ENCODE measurements around the gene PPP1R3E.
"Not testable (repeated sequence)": the region's sequence is repeated elsewhere in the genome, so short reads cannot be mapped to it uniquely, and the experiment has no call there.

Gene PPP1R3E

DNA sequence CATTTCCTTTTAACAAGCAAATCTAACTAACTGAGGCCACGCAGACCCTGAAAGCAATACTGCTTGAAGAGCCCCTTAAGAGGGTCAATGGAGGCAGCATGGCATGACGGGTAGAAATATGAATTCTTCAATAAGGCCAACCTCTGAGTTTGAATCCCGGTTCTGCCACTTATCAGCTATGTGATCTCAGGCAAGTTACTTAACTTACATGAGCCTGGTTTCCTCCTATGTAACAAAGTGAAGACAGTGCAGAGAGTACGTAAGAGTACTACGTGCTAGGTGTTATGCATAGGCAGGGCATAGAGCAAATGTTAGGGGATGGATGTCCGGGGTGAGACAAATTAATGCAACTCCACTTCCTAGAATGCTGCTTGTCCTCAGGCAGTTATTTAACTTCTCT is 21.4 kb downstream of the PPP1R3E start:
- H3K4me3 ChIP-seq (ENCODE audit: low read depth, low read length), result no peak overlapping the region
- DNase-seq (ENCODE audit: low read depth), result no peak
- TF ChIP-seq, protein P1, sequence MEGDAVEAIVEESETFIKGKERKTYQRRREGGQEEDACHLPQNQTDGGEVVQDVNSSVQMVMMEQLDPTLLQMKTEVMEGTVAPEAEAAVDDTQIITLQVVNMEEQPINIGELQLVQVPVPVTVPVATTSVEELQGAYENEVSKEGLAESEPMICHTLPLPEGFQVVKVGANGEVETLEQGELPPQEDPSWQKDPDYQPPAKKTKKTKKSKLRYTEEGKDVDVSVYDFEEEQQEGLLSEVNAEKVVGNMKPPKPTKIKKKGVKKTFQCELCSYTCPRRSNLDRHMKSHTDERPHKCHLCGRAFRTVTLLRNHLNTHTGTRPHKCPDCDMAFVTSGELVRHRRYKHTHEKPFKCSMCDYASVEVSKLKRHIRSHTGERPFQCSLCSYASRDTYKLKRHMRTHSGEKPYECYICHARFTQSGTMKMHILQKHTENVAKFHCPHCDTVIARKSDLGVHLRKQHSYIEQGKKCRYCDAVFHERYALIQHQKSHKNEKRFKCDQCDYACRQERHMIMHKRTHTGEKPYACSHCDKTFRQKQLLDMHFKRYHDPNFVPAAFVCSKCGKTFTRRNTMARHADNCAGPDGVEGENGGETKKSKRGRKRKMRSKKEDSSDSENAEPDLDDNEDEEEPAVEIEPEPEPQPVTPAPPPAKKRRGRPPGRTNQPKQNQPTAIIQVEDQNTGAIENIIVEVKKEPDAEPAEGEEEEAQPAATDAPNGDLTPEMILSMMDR (IDR thresholded peaks at IDR 0.05; ENCODE audit: insufficient read depth, low read depth, low read length, missing control alignments), result no peak

DNA sequence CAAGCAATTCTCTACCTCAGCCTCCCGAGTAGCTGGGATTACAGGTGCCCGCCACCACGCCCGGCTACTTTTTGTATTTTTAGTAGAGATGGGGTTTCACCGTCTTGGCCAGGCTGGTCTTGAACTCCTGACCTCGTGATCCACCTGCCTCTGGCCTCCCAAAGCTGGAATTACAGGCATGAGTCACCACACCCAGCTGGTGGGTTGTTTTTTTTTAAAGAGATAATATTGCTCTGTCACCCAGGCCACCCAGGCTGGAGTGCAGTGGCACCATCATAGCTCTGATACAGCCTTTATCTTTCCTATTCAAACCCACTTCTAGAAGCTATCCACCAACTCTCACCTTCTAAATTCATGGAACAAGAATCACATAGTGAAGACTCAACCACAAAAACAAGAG is 24.7 kb downstream of the PPP1R3E start:
- not testable (repeated sequence) for DNase-seq (ENCODE audit: low read depth); H3K4me3 ChIP-seq (ENCODE audit: low read depth, low read length)

DNA sequence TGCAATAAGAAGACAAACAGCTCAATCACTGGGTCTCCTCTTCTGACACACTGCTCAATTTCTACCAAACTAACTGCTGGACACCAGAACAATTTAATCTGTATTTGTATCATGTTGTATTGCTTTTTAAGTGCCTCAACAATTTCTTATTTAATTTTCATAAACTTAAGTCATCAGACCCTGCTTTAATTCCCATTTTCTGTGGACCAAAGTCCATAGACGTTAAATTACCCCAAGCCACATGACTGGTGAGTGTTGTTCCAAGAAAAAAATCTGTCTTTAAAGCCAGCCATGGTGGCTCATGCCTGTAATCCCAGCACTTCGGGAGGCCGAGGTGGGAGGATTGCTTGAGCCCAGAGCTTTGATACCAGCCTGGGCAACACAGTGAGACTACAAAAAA is 25.5 kb downstream of the PPP1R3E start:
- TF ChIP-seq, protein P1 (IDR thresholded peaks at IDR 0.05; ENCODE audit: insufficient read depth, low read depth, low read length, missing control alignments), result no peak
- no peak overlapping the region for H3K4me3 ChIP-seq (ENCODE audit: low read depth, low read length)
- no peak for DNase-seq (ENCODE audit: low read depth)

DNA sequence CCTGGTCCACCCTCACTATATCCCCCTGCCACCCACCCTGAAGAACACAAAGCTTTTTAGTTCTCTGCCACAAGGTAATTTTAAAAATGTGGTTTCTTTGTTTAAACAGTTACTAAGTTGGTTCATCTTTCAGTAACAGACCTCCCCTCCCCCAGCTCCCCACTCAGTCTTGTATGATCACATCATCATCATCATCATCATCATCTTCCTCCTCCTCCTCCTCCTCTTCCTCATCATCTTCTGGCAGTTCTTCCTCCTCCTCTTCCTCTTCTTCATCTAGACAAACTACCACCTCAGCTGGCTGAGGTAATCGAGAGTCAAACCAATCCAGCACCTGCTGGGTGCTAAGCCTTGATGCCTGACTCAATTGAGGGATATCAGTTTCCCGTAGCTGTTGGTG is 27.2 kb downstream of the PPP1R3E start:
- DNase-seq (ENCODE audit: low read depth), result no peak

DNA sequence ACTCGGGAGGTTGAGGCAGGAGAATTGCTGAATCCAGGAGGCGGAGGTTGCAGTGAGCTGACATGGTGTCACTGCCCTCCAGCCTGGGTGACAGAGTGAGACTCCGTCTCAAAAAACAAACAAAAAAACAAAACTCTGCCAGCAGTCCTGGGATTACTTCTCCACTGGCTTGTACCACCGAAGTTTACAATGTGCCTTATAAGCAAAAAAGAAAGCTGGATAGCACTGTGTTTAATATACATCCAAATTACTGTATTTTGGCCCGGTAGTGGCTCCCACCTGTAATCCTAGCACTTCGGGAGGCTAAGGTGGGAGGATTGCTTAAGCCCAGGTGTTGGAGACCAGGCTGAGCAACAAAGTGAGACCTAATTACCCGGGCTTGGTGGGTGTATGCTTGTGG is 33.5 kb downstream of the PPP1R3E start:
- TF ChIP-seq, protein P1 (IDR thresholded peaks at IDR 0.05; ENCODE audit: insufficient read depth, low read depth, low read length, missing control alignments), result no peak
- no peak for DNase-seq (ENCODE audit: low read depth)
- no peak overlapping the region for H3K4me3 ChIP-seq (ENCODE audit: low read depth, low read length)

More for the DNA sequence above, 27.2 kb downstream of the PPP1R3E start:
- H3K4me3 ChIP-seq (ENCODE audit: low read depth, low read length), result no peak overlapping the region
- TF ChIP-seq, protein P1 (IDR thresholded peaks at IDR 0.05; ENCODE audit: insufficient read depth, low read depth, low read length, missing control alignments), result no peak

DNA sequence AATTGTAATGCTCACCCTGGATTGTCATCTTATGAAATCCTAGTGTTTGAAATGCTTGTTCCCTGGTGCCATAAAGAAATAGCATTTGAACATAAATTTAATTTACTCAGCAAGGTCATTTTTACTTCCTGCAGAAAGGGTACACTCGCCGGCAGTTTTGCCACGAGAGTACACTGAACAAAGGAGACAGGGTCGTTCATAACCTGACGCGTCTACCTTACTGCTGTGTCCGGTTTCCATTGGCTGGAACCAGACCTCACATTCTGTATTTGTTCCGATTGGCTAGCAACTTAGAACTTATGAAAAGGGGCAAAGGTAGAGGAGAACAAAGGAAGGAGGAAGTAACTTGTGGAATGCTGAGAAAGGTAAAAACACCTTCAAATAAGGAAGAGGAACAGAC is 41.8 kb downstream of the PPP1R3E start:
- DNase-seq (ENCODE audit: low read depth); H3K4me3 ChIP-seq (ENCODE audit: low read depth, low read length): not testable (repeated sequence)

DNA sequence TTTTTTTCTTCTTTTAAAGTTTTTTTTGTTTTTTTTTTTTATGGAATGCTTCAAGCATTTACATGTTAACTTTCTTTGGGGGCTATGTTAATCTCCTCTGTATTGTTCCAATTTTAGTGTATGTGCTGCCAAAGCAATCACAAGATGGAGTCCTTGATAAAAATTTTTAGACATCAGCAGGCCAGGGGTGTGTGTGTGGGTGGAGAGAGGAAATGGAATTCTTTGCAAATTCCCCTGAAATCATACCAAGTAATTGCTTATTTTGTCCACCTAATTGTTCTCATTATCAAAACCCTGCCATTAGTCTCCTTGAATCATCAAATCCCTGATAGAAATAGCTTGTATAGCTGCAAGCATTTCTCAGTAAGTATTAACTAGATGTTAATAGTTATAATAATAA is 43.2 kb downstream of the PPP1R3E start:
- no peak overlapping the region for H3K4me3 ChIP-seq (ENCODE audit: low read depth, low read length)
- TF ChIP-seq, protein P1 (IDR thresholded peaks at IDR 0.05; ENCODE audit: insufficient read depth, low read depth, low read length, missing control alignments), result no peak
- no peak for DNase-seq (ENCODE audit: low read depth)

DNA sequence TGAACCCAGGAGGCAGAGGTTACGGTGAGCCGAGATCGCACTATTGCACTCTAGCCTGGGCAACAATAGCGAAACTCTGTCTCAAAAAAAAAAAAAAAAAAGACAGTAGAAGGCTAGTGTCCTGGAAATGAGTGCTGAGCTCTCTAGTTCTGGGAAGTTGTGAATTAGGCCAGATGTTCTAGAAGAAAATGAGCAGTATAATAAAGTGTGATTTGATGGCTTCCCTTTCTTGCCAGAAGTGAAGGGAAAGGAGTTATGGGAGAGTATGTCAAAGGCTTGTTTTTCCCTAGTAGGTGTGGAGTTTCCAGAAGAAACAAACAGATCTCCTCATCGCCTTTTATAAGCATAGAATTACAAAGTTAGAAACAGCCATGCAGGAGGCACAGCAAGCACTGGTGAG is 44.4 kb downstream of the PPP1R3E start:
- H3K4me3 ChIP-seq (ENCODE audit: low read depth, low read length), result no peak overlapping the region
- no peak for DNase-seq (ENCODE audit: low read depth)
- TF ChIP-seq, protein P1 (IDR thresholded peaks at IDR 0.05; ENCODE audit: insufficient read depth, low read depth, low read length, missing control alignments), result no peak

Measured in GM12865 (cell line).